Activated CD4-positive, CD25-positive, alpha-beta regulatory T cell treated with anti-CD3 and anti-CD28 coated beads, Interleukin-2, amount 50 U/mL, for 72 hours (primary cell): ENCODE measurements around the gene NDUFS8.

Experiments
- DNase-seq: peaks from one replicate; pipeline ENCODE4 v3.0.0; 2021

Gene NDUFS8

GRCh38 chr11:68052137-68052873 lies 21.8 kb downstream of the NDUFS8 start:
- no peak for DNase-seq

GRCh38 chr11:68053117-68053516 lies 22.6 kb downstream of the NDUFS8 start:
- DNase-seq = no peak

- DNase-seq = no peak
Observed at GRCh38 chr11:68053981-68054812, 23.7 kb downstream of the NDUFS8 start.

- DNase-seq = no peak
Observed at GRCh38 chr11:68056317-68057285, 26.1 kb downstream of the NDUFS8 start.

GRCh38 chr11:68057807-68058206 lies 27.3 kb downstream of the NDUFS8 start:
- DNase-seq = no peak

GRCh38 chr11:68061508-68061907 lies 31.0 kb downstream of the NDUFS8 start:
- no peak for DNase-seq

- DNase-seq = no peak
Observed at GRCh38 chr11:68064926-68065325, 34.4 kb downstream of the NDUFS8 start.

- DNase-seq = no peak
Observed at GRCh38 chr11:68065841-68066240, 35.4 kb downstream of the NDUFS8 start.

- DNase-seq = no peak
Observed at GRCh38 chr11:68066742-68067141, 36.3 kb downstream of the NDUFS8 start.

GRCh38 chr11:68067991-68068390 lies 37.5 kb downstream of the NDUFS8 start:
- no peak for DNase-seq

GRCh38 chr11:68071281-68072048 lies 41.0 kb downstream of the NDUFS8 start:
- no peak for DNase-seq

GRCh38 chr11:68074584-68075352 lies 44.3 kb downstream of the NDUFS8 start:
- no peak for DNase-seq

- no peak for DNase-seq
Observed at GRCh38 chr11:68076371-68077042, 46.0 kb downstream of the NDUFS8 start.

GRCh38 chr11:68077617-68078582 lies 47.4 kb downstream of the NDUFS8 start:
- DNase-seq = no peak

GRCh38 chr11:68080860-68081259 lies 50.4 kb downstream of the NDUFS8 start:
- DNase-seq = no peak

GRCh38 chr11:68081691-68082090 lies 51.2 kb downstream of the NDUFS8 start:
- no peak for DNase-seq

- no peak for DNase-seq
Observed at GRCh38 chr11:68082481-68082880, 52.0 kb downstream of the NDUFS8 start.

- DNase-seq = no peak
Observed at GRCh38 chr11:68083517-68083916, 53.0 kb downstream of the NDUFS8 start.
